GM04503 (cell line): Measurements from ENCODE around the gene DDX53.

Experiments used
- DNase-seq: peaks from one replicate; pipeline ENCODE4 v3.0.0-alpha.2; 2012; ENCODE audit warnings: low read depth

DDX53 gene

DNA sequence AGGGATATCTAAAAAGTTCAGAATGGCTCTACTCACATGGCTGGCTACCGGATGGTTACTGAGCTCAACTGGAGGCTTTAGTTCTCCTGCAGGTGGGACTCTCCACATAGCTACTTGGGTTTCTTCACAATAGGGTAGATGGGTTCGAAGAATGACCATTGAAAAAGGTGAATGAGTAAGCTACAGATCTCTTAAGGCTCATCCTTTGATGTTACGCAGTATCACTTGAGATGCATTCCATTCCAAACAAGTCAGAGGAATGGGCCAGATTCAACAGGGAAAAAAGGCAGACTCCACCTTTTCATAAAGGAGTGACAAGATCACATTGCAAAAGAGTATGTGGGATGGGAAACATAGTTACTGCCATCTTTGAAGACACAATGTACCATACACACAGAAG lies 52.6 kb downstream of the DDX53 start:
- DNase-seq: no peak
